Activated naive CD8-positive, alpha-beta T cell treated with anti-CD3 and anti-CD28 coated beads, Interleukin-2, amount 50 U/mL, for 16 hours (primary cell): ENCODE results near the gene GUCY2D.
"Not testable (repeated sequence)": the region's sequence is repeated elsewhere in the genome, so short reads cannot be mapped to it uniquely, and the experiment has no call there.

Source experiments
- DNase-seq: peaks from one replicate; pipeline ENCODE4 v3.0.0-alpha.2; 2020; ENCODE audit warnings: low read depth, low spot score

The GUCY2D gene

GRCh38 chr17:8001976-8002720, at the start of gene GUCY2D:
Gene GUCY2D (plus strand): TSS chr17:8002615. CDS start chr17:8003048, 433 bp downstream.
- no peak for DNase-seq

GRCh38 chr17:7953266-7953665, 49.1 kb upstream of the GUCY2D start:
- DNase-seq, result not testable (repeated sequence)

- no peak for DNase-seq
Measured at GRCh38 chr17:7955414-7956227, 46.8 kb upstream of the GUCY2D start.

GRCh38 chr17:7956228-7956965, 46.0 kb upstream of the GUCY2D start:
- DNase-seq, result no peak

- DNase-seq, result no peak
Measured at GRCh38 chr17:7959503-7960253, 42.7 kb upstream of the GUCY2D start.

GRCh38 chr17:7961421-7961820, 41.0 kb upstream of the GUCY2D start:
- no peak for DNase-seq

GRCh38 chr17:7967751-7968150, 34.7 kb upstream of the GUCY2D start:
- DNase-seq, result no peak

- no peak for DNase-seq
Measured at GRCh38 chr17:7969433-7969832, 33.0 kb upstream of the GUCY2D start.

GRCh38 chr17:7971651-7972050, 30.8 kb upstream of the GUCY2D start:
- DNase-seq, result no peak

- DNase-seq, result no peak
Measured at GRCh38 chr17:7972131-7972785, 30.2 kb upstream of the GUCY2D start.

GRCh38 chr17:7974638-7975131, 27.7 kb upstream of the GUCY2D start:
- DNase-seq, result no peak

GRCh38 chr17:7977039-7977438, 25.4 kb upstream of the GUCY2D start:
- DNase-seq, result no peak

GRCh38 chr17:7977805-7978204, 24.6 kb upstream of the GUCY2D start:
- no peak for DNase-seq

- no peak for DNase-seq
Measured at GRCh38 chr17:7982173-7982572, 20.2 kb upstream of the GUCY2D start.

- no peak for DNase-seq
Measured at GRCh38 chr17:7982666-7983065, 19.7 kb upstream of the GUCY2D start.

GRCh38 chr17:7984904-7985303, 17.5 kb upstream of the GUCY2D start:
- DNase-seq, result no peak

GRCh38 chr17:7987112-7987893, 15.1 kb upstream of the GUCY2D start:
- DNase-seq, result no peak

- DNase-seq, result peak; percentile 26
Measured at GRCh38 chr17:7988750-7989178, 13.7 kb upstream of the GUCY2D start.

GRCh38 chr17:7989781-7990655, 12.4 kb upstream of the GUCY2D start:
- DNase-seq, result peak; percentile 88
